Stimulated activated CD4-positive, alpha-beta T cell treated with anti-CD3 and anti-CD28 coated beads, TNF-alpha, amount 100 ng/mL, for 48 hours (primary cell): ENCODE results near the gene KLHL2.
"Not testable (repeated sequence)": the region's sequence is repeated elsewhere in the genome, so short reads cannot be mapped to it uniquely, and the experiment has no call there.

ENCODE experiments used
- DNase-seq, 3 donors: peaks; one replicate each; pipeline ENCODE4 v3.0.0-alpha.2; 2020; ENCODE audit warnings: low read depth in 3 of 3

Gene KLHL2

DNA sequence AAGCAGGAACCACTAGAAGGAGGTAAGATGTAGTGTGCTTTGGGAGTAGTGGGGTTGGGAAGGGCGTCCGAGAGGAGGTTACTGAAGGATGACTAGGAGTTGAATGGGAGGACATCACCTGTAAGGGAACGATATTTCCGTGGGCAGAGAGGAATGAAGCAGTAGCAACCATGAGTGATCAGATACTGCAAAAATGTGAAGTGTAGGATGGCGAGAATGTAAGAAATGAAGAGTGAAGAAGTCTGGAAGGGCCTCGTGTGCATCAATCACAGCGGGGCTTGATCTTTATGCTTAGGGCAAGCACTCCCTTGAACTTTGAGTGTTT is 120.7 kb downstream of the KLHL2 start:
- no peak for DNase-seq

DNA sequence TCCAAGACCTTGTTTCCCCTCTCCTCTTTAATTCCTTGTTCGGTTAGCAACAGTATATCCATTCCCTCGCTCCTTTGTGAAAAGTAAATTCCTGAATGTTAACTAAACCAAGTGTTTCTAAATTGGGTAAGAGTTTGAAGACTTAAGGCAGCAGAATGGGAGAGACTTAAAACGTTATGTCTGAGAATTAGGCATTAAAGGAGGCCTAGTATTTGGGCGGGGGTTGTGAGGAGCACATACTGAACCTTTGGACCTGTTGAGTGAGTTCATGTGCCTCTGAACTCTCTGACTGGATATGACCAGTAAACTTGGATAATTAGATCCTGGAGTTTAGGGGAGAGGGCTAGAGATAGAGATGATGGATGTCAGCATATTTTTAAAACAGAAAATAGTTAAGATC is 121.3 kb downstream of the KLHL2 start:
- no peak for DNase-seq

DNA sequence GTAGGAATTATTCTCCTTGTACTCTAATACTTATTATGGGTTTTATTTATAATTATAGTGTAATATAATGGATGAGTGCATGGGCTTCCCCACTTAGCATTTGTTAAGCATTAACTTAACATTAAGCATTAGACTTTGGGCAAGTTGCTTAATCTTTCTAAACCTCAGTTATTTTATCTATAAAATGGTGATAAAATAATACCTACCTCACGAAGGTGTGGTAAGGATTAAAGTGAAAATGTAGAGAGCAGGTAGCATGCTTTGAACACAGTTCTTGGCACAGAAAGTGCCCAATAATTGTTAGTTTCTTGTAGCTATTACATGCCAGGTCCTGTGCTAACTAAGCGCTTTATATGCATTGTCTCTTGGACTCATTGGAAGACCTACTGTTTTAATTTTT is 122.7 kb downstream of the KLHL2 start:
- no peak for DNase-seq

DNA sequence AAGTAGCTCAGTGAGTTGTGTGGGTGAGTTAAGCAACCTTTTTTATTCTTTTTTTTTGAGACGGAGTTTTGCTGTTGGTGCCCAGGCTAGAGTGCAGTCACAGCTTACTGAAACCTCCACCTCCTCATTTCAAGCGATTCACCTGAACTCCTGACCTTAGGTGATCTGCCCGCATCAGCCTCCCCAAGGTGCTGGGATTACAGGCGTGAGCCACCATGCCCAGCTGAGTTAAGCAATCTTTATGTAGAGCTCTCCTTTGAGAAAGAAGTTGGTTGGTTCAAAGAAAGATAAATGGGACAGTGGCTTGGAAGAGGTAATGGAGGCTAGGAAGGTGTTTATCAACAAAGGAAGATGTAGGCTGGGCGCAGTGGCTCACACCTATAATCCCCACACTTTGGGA is 123.3 kb downstream of the KLHL2 start:
- DNase-seq = no peak

DNA sequence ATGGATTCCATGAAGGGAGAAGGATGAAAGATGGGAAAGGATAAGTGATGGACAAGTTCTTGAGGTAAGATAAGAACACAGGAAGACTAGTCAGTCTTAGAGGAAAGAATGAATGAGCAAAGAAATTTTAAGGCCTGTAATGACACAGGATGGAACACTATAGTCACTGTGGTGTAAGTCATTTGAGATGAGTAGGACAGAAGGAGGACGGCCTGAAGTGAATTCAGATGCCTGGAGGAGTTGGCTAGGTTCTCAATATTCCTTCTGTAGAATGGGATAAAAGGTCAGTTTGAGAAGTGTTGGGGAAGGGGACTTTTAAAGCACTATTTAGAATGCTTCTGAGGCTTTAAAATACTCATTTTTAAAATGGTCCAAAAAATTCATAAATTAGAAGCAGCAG is 124.0 kb downstream of the KLHL2 start:
- DNase-seq = no peak

DNA sequence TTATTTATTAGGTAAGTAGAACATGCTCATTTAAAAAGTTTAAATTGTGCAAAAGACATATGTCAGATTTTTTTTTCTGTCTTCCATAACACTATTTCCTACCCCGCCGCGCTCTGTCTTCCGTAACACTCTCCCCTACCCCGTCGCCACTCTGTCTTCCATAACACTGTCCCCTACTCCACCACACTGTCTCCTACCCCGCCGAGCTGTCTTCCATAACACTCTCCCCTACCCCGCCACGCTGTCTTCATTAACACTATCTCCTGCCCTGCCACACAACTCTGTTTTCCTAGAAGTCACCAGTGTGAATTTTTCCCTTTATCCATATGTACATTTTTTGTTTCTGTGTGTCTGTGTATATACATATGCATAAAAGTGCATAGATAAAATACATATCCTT is 124.5 kb downstream of the KLHL2 start:
- DNase-seq = no peak

DNA sequence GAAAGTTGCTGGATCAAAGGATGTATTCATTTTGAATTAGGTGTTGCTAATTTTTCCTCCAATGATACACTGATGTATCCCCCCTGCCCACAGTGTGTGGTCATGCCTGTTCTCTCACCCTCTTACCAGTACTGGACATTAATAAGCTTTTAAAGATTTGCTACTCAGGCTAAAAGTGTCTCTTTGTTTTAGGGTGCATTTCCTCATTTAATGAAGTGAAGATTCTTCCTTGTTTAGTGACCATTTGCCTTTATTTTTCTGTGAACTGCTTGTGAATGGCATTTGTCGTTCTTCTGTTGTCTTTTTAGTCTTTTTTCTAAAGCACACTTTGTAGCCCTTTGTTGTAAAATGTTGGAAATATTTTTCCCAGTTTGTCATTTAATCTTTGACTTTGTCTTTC is 125.1 kb downstream of the KLHL2 start:
- no peak for DNase-seq

DNA sequence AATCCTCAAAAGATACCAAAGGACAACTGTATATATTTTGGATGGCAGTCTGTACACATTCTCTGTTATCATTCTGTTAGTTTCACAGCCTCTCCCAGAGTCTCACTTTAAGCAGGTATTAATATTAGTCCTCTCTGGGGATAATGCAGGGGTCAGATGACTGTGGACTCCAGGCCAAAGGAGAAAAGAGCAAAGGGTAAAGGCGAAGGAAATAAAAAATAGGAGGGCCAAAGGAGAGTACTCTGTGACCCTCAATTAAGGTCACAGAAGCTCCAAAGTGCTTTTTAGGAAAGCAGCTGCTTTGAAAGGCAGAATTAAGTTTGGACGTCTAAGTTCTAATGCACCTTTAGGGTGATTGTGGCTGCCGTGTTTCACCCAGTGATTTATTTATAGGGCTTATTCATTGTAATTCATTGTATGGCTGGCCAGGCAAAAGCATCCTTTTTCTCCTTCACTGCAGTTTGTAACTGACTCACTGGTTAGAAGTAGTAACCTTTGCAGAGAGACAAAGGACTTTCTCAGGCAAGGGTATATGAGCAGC is 127.9 kb downstream of the KLHL2 start:
- DNase-seq = no peak

DNA sequence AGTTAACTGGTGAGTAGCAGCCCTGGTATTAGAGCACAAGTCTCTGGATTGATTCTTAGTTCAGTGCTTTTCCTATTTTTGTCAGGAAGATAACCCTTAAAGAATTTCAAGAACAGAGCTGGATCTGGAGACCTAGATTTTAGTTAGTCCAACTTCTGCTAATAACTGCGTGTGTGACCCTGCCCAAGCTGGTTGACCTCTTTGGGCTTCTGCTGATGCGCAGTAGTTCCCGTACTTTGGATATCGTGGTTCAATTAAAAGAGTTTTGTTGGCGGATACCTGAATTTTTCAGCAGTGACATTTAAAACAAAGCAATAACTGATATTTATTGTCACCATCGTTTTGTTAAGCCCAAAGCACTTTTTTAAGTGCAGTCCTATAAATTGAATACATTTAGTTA is 129.4 kb downstream of the KLHL2 start:
- no peak for DNase-seq

DNA sequence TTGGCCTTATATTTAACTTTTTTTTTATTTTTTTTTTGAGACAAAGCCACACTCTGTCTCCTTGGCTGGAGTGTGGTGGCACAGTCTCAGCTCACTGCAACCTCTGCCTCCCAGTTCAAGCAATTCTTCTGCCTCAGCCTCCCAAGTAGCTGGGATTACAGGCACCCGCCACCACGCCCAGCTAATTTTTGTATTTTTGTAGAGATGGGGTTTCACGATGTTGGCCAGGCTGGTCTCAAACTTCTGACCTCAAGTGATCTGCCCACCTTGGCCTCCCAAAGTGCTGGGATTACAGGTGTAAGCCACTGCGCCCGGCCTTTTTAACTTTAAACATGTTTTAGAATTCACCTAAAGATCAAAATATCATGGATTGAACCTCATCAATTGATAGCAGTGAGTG is 135.0 kb downstream of the KLHL2 start:
- DNase-seq = not testable (repeated sequence)

DNA sequence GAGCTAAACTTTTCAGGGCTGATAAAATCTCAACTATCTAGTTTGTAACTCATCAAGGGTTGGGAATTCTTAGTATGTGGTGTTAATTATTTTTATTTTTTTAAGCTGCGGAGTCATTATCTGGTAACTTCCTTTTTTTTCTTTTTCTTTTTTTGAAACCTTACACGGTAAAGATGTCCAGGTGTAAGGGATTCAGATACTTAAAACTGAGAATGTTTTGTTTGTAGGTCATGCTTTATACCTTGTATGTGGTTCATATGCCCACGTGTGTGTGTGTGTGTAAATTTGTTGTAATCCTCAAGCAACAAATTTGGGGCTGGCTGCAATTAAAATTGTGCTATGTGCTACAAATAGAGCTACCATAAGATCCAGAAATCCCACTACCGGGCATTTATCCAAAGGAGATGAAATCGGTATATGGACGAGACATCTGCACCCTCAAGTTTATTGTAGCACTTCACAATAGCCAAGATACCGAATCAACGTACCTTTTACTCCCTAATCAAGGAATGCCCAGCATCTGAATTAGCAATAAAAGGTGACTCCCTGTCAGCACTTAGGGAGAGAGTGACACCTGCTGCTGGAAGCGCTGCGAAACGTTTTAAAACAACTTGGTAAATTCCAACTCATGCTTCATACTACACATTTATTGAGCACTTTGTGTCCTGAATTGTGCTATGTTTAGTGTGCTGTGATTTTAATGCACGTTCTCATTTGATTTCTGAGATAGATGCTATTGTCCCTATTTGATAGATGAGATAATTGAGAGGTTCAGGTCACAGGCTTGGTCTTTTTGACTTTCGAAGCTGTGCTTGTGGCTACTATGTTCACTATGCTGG is 136.2 kb downstream of the KLHL2 start:
- DNase-seq = no peak

DNA sequence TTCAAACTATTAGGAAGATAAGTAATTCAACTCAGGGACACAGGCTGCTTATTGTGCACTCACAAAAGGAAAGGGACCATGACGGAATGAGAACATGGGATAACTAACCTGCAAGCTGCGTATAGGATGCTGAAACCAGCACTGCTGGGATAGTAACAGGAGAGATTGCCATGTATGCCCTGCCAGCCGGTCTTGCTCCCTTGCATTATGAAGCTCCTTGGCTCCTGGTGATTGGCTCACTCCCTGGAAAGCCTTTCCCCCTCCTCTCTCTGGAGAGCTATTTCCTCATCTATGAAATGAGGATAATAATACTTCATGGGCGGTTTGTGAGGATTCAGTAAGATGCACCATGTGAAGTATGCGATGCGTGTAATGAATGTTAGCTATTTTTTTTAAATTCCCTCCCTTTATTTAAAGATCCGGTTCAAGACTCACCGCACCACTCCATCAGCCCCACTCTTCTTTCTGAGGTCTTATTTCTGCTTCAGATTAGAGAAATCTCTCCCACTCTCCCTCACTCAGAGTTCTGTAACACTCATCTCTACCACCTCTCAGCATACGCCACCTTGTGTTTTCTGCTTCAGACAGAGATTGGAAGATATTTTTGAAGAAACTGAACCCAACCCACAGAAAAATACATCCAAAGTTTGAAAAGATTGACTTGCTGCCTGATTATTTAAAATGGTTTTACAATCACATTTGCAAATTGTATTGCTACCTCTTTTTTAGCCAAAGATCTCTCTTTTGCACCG is 138.5 kb downstream of the KLHL2 start:
- DNase-seq = no peak

DNA sequence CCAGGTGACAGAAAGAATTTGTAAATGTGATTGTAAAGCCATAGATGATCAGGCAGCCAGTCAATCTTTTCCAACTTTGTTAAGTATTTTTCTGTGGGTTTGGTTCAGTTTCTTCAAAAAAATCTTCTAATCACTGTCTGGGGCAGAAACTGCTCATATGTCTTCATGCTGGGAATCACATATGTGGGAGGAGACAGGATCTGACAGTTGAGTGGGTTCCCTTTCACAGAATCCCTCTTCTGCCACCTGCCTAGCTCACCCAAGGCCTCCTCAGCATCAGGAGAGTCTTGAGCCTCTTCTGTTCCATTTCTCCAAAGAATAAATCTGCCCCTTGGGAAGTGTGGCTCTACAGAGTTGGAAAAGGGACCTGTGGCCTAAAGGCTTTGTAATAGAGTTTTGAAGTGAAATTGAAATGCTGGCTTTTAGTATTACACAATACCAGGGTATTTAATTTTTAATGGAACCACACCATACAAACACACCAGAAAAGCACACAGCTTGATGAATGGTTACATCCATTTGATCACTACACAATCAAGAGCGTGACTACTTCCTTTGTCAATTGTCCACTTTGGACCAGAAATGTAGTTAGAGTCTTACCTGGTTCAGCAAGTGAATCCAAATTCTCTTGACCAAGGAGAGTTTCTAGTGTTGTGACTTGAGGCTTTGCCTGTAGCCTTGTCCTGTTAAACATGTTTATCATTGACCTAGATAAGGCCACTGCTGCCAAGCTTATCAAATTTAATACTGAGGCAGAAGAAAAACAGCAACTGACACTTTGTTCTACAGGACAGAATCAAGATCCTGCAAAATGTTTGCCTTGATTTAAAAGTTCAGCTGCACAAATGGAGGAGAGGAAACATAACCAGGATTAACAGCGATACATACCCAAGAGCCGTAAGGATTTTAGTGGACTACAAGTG is 140.5 kb downstream of the KLHL2 start:
- DNase-seq = no peak

DNA sequence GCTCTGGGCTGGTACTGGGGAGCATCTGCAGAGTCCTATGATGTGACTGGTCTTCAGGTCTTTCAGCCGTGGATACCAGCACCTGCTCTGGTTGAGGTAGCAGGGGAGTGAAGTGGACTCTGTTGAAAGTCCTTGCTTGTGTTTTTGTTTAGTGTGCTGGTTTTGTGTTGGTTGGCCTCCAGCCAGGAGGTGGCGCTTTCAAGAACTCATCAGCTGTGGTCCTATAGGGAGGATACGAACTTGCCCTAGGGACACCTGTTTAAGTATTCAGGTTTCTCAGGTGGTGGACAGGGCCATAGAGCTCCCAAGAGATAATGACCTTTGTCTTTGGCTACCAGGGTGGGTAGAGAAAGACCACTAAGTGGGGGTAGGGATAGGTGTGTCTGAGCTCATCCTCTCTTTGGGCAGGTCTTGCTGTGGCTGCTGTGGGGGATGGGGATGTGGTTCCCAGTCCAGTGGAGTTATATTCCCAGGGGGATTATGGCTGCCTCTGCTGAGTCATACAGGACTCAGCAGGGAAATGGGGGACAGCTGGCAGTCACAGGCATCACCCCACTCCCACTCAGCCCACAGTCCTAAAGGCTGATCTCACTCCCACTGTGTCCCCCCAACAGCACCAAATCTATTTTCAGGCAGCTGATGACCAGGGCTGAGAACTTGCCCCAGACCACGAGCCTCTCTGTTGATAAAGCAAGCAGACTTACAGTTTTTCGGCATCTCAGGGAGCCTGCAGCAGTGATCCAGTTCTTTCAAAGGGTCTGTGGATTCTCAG is 144.2 kb downstream of the KLHL2 start:
- no peak for DNase-seq

DNA sequence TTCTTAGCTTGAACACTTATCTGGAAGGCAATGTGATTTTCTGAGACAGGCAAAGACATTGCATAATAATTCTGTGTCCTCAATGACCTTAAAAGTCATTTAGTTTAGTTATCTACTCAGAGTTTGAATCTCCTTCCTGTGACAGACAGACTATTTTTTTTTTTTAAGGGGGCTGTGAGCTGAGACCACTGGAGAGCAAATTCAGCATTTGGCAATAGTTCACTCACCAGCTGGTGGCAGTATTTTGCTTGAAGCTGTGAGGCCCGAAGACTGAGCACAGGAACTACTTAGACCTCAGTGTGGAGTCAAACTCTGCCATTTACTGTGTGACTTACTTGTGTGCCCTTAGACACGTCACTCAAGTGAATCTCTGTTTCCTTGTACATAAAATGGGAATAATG is 148.5 kb downstream of the KLHL2 start:
- DNase-seq = no peak

DNA sequence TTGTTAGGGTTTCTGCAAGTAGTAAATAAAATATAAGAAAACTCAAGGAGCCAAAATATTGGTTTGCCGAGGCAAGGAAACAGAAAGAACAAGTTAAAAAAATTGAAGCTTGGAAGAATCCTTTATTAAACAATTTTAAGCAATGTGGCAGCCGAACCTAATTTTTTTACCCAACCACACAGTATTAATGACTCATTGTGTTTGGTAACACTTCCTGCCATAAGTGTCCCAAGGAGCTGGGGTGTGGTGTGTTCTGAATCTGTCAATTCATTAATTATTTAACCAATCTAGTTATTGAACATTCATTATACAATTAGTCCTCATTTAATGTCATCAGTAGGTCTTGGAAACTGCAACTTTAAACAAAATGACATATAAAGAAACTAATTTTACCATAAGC is 152.1 kb downstream of the KLHL2 start:
- no peak for DNase-seq

DNA sequence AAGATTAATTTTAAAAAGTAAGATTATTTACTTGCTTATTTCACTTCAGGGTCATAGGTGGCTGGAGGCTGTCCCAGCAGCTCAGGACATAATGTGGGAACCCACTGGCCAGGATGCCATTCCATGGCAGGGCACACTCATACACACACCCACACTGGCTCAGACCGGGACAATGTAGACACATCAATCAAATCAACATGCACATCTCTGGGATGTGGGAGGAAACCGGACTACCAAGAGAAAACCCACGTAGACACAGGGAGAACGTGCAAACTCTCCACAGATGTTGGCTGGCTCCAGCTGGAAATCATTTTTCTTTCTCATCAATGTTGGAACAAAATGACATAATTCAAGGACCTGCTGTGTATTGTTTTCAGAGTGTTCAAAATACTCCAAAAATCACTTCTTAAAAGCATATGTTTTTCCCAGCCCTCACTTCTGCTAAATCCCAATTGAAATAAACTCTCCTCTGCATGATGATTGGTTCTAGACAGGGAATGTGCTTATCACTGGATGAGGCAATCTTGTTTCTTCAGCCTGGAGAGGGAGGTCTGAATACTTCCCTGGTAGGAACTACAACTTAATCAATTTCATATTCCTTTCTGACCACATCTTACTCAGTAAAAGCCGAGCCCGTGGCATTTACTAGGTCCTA is 152.8 kb downstream of the KLHL2 start:
- DNase-seq = no peak

DNA sequence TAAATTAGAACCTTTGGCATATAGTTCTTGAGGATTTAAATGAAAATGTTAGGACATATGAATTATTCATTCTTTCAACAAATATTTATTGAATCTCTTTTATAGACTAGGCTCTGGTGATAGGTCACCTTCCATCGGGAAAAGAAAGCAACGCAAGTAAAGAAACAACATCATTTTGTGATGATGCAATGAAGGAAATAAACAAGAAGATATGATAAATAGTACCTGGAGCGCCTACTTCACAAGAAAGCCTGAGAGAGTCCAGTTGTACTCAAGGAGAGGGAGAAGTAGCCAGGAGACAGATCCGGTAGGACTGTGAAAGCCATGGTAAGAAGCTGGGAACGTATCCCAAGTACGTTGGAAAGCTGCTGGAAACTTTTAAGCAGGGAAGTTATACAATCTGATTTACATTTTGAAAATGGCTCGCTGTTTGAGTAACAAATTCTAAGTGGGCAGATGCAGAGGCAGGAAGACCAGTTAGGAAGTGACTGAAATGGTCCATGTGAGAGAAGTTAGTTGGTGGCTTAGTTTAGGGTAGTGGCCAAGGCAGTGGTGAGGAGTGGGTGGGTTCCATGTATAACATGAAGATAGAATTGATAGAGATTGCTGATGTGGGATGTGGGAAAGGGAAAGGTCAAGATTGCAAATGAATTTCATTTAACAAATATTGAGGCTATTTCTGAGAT is 153.8 kb downstream of the KLHL2 start:
- DNase-seq = no peak

DNA sequence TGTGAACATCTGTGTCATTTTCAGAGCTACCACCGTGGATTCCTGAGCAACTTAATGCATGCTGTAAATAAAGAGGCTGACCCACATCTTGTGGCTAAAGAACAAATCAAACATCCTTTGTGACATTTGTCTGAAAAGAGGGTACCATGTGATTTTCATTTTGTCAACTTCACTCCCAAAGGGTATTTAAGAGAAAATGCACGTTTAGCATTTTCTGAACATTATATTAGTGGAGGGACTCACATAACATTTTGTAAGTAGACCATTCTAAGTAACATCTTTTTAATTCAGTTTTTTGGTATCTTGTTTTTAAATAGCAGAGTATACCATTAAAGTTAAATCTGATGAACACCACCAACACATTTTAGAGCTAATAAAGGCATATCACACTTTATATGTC is 154.4 kb downstream of the KLHL2 start:
- no peak for DNase-seq

DNA sequence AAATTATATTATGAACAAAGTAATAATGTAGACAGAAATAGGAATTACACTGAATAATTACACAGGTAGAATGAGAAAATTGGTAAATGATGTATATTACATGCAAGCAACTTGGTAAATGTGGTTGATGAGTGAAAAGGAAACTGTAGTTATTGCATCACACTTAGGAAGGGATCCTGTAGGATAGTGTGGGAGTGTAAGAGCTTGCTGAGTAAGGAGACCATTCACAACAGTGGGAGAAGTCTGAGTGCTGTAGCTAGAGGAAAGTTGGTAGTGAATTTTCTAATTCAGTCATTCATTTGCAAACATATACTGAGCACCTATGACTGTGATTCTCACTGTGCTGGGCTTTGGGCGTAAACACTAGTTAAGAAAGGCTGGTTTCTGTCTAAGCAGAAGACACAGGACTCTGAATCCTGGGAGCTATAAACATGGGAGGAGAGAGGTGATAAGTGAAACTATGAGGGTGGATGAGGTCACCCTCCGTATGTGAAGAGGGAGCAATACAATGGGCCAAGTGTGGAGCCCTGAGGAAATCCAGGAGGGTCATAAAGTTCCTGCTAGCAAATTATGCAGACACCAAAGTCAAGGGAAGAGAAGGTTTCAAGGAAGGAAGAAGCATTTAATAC is 157.2 kb downstream of the KLHL2 start:
- DNase-seq = no peak
